Measurements from ENCODE around the gene EFCAB13. TPM values are rescaled to one million over a fixed set of nuclear protein-coding genes. Genes with fewer than 3 reads are reported as not detected.

The EFCAB13 gene
- total RNA-seq, 3 donors from 2014 or later, result 8.8 to 16.4 (median 10.8) TPM

- intact Hi-C loops (cut with DNase I; ENCODE audit: low total_unique reads), result no loop called here
- H3K4me3 ChIP-seq, result no peak overlapping the region
- TF ChIP-seq POLR2AphosphoS5 (IDR thresholded peaks at IDR 0.05), result no peak
- TF ChIP-seq POLR2A (IDR thresholded peaks at IDR 0.05), result no peak
- no peak for TF ChIP-seq CTCF (IDR thresholded peaks at IDR 0.05)
- no peaks in the 10 kb centered on the region for H3K36me3 ChIP-seq
- no peaks in the 10 kb centered on the region for H3K9me3 ChIP-seq
- no peak for DNase-seq (ENCODE audit: low spot score in 2 of 2)
- no peaks in the 10 kb centered on the region for H3K27me3 ChIP-seq
- peak overlapping the region in 1 of 2 donors; percentile 3 for H3K27ac ChIP-seq
- peaks cover 0 to 7% of the 10 kb centered on the region in 2 donors for H3K4me1 ChIP-seq
Observed at GRCh38 chr17:47310186-47310733, 13.5 kb upstream of the EFCAB13 start.

- no peak overlapping the region for H3K27ac ChIP-seq
- H3K27me3 ChIP-seq, result no peaks in the 10 kb centered on the region
- no peak for DNase-seq (ENCODE audit: low spot score in 2 of 2)
- TF ChIP-seq POLR2A (IDR thresholded peaks at IDR 0.05) (no peak), POLR2AphosphoS5 (IDR thresholded peaks at IDR 0.05) (no peak), CTCF (IDR thresholded peaks at IDR 0.05) (no peak)
- no peaks in the 10 kb centered on the region for H3K9me3 ChIP-seq
- no peaks in the 10 kb centered on the region for H3K36me3 ChIP-seq
- intact Hi-C loops (cut with DNase I; ENCODE audit: low total_unique reads), result no loop called here
- H3K4me1 ChIP-seq, result no peaks in the 10 kb centered on the region
- no peak overlapping the region for H3K4me3 ChIP-seq
Observed at GRCh38 chr17:47311420-47311819, 12.3 kb upstream of the EFCAB13 start.

- H3K9me3 ChIP-seq, result no peaks in the 10 kb centered on the region
- peak overlapping the region; percentile 4 to 20 for H3K27ac ChIP-seq
- DNase-seq (ENCODE audit: low spot score in 2 of 2), result no peak
- H3K4me3 ChIP-seq, result no peak overlapping the region
- TF ChIP-seq CTCF (IDR thresholded peaks at IDR 0.05) (peak; percentile 44 to 88 (median 82)), POLR2A (IDR thresholded peaks at IDR 0.05) (no peak), POLR2AphosphoS5 (IDR thresholded peaks at IDR 0.05) (no peak)
- no peaks in the 10 kb centered on the region for H3K36me3 ChIP-seq
- H3K4me1 ChIP-seq, result no peaks in the 10 kb centered on the region
- intact Hi-C loops (cut with DNase I; ENCODE audit: low total_unique reads), result no loop called here
- H3K27me3 ChIP-seq, result no peaks in the 10 kb centered on the region
Observed at GRCh38 chr17:47315451-47316266, 8.1 kb upstream of the EFCAB13 start.

- Histone ChIP-seq H3K9me3 (no peaks in the 10 kb centered on the region), H3K27ac (peak overlapping the region in 1 of 2 donors; percentile 4), H3K4me3 (no peak overlapping the region), H3K27me3 (no peaks in the 10 kb centered on the region), H3K4me1 (no peaks in the 10 kb centered on the region), H3K36me3 (no peaks in the 10 kb centered on the region)
- no peak for DNase-seq (ENCODE audit: low spot score in 2 of 2)
- intact Hi-C loops (cut with DNase I; ENCODE audit: low total_unique reads), result no loop called here
- TF ChIP-seq POLR2AphosphoS5 (IDR thresholded peaks at IDR 0.05) (peak in 1 of 3 donors; percentile 33), POLR2A (IDR thresholded peaks at IDR 0.05) (no peak)
Observed at GRCh38 chr17:47316311-47316710, 7.4 kb upstream of the EFCAB13 start.

- intact Hi-C loops (cut with DNase I; ENCODE audit: low total_unique reads), result no loop called here
- H3K27ac ChIP-seq, result no peak overlapping the region
- H3K4me3 ChIP-seq, result no peak overlapping the region
- H3K9me3 ChIP-seq, result no peaks in the 10 kb centered on the region
- TF ChIP-seq POLR2AphosphoS5 (IDR thresholded peaks at IDR 0.05) (no peak), CTCF (IDR thresholded peaks at IDR 0.05) (no peak)
- H3K36me3 ChIP-seq, result no peaks in the 10 kb centered on the region
- DNase-seq (ENCODE audit: low spot score in 2 of 2), result no peak
- no peaks in the 10 kb centered on the region for H3K4me1 ChIP-seq
- no peaks in the 10 kb centered on the region for H3K27me3 ChIP-seq
Observed at GRCh38 chr17:47317119-47317518, 6.6 kb upstream of the EFCAB13 start.
